SU-DHL-6 (cell line): ENCODE data around the gene MAP2K5.

Experiments
- H2AFZ ChIP-seq: fragments of 200-600 bp; sonication (generic); 2 replicates; pipeline ENCODE4 v1.6.1; 2014; ENCODE audit warnings: low read depth, mild to moderate bottlenecking, moderate library complexity, mixed read lengths, antibody characterized with exemption, low read length; ENCODE audit not compliant: severe bottlenecking
- H3F3A ChIP-seq: fragments of 200-600 bp; shearing (Covaris generic); 2 replicates; pipeline ENCODE4 v1.6.0; 2016; ENCODE audit warnings: antibody characterized with exemption, mild to moderate bottlenecking; ENCODE audit not compliant: insufficient read depth
- H3K27ac ChIP-seq: fragments of 200-600 bp; sonication (generic); 2 replicates; pipeline ENCODE4 v1.5.1; 2016; ENCODE audit warnings: low read depth, mild to moderate bottlenecking, low read length, moderate library complexity, mixed read lengths
- H3K27me3 ChIP-seq: fragments of 200-600 bp; sonication (generic), shearing (Covaris generic); 2 replicates; pipeline ENCODE4 v1.6.0; 2014; ENCODE audit warnings: mild to moderate bottlenecking, low read length
- H3K36me3 ChIP-seq: fragments of 200-600 bp; sonication (generic); 2 replicates; pipeline ENCODE4 v1.6.1; 2014; ENCODE audit warnings: mild to moderate bottlenecking, low read length, mixed read lengths
- H3K4me2 ChIP-seq: fragments of 300-600, 200-600 bp; shearing (Covaris generic), sonication (generic); 2 replicates; pipeline ENCODE4 v1.6.0; 2014; ENCODE audit warnings: low read length, low read depth, mild to moderate bottlenecking; ENCODE audit not compliant: poor library complexity, severe bottlenecking
- H3K4me3 ChIP-seq: fragments of 200-600 bp; sonication (generic); 2 replicates; pipeline ENCODE4 v1.5.1; 2014; ENCODE audit warnings: antibody characterized with exemption, low read length, mild to moderate bottlenecking, mixed read lengths; ENCODE audit not compliant: insufficient read depth, poor library complexity, severe bottlenecking
- H3K79me2 ChIP-seq: fragments of 200-600 bp; sonication (generic); 2 replicates; pipeline ENCODE4 v1.6.1; 2014; ENCODE audit warnings: mild to moderate bottlenecking, low read length, moderate library complexity; ENCODE audit not compliant: insufficient read depth
- H3K9ac ChIP-seq: fragments of 200-600 bp; sonication (generic); 2 replicates; pipeline ENCODE4 v1.7.0; 2014; ENCODE audit warnings: mild to moderate bottlenecking, low read length
- H3K9me2 ChIP-seq: fragments of 200-600 bp; sonication (generic); replicated peaks from 2 replicates; pipeline ENCODE4 v1.6.1; 2014; ENCODE audit warnings: low read length; ENCODE audit not compliant: insufficient read depth
- H3K9me3 ChIP-seq: fragments of 200-600 bp; sonication (generic); 2 replicates; pipeline ENCODE4 v1.6.1; 2014; ENCODE audit warnings: low read length, mixed read lengths; ENCODE audit not compliant: insufficient read depth
- H4K20me1 ChIP-seq: fragments of 200-600 bp; sonication (generic); 2 replicates; pipeline ENCODE4 v1.6.1; 2014; ENCODE audit warnings: low read depth, mild to moderate bottlenecking, antibody characterized with exemption, low read length, moderate library complexity, mixed read lengths
- EZH2phosphoT487 ChIP-seq: fragments of 200-600 bp; sonication (generic), shearing (Covaris generic); conservative IDR thresholded peaks from 2 replicates; pipeline ENCODE4 v1.6.1; 2018; ENCODE audit warnings: mild to moderate bottlenecking, antibody characterized with exemption, low read length, moderate library complexity, mixed read lengths
- TF ChIP-seq, protein P1 (sequence below): fragments of 200-600 bp; sonication (generic); IDR thresholded peaks from one replicate; pipeline ENCODE4 v1.5.1; 2017; ENCODE audit warnings: antibody characterized with exemption, mild to moderate bottlenecking, low read length, moderate library complexity; ENCODE audit not compliant: insufficient read depth, poor library complexity, severe bottlenecking

MAP2K5 gene

DNA sequence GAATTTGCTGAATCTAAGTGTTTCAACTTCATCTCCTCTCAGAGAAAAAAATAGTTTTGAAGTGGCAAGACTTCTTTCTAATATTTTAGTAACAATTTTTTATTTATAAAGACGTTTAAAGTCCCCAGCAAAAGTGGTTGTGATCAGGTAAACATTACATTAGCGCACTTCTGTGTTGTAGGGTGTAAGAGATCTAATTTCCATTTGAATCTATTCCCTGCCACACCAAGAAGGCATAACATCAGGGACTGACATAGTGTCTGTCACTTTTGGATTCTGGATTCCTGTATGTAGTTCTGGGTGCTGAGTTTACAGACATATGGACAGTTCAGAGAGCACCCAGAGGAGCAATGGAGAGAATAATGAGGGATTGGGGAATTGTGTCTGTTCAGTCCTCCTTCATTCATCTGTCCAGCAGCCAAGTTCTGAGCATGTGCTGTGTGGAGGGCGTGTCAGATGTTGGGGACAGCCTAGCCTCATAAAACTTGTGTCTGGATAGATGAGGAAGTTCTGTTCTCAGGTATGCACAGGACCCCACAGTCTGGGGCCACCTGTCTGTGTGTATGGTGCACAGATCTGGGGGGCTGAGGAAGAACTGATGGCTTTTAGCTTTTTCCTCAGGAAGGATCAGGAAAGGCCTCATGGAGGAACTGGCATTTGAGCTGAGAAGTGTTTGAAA is 65.6 kb downstream of the MAP2K5 start:
- Histone ChIP-seq H3K9ac (no peak overlapping the region), H4K20me1 (no peaks in the 10 kb centered on the region), H2AFZ (no peak overlapping the region), H3K9me3 (no peaks in the 10 kb centered on the region), H3K4me2 (no peak overlapping the region), H3K27me3 (no peaks in the 10 kb centered on the region), H3K79me2 (no peaks in the 10 kb centered on the region), H3F3A (no peaks in the 10 kb centered on the region), H3K9me2 (no peaks in the 10 kb centered on the region), H3K36me3 (no peaks in the 10 kb centered on the region), H3K4me3 (no peak overlapping the region), H3K27ac (no peak overlapping the region)
- TF ChIP-seq, protein P1, sequence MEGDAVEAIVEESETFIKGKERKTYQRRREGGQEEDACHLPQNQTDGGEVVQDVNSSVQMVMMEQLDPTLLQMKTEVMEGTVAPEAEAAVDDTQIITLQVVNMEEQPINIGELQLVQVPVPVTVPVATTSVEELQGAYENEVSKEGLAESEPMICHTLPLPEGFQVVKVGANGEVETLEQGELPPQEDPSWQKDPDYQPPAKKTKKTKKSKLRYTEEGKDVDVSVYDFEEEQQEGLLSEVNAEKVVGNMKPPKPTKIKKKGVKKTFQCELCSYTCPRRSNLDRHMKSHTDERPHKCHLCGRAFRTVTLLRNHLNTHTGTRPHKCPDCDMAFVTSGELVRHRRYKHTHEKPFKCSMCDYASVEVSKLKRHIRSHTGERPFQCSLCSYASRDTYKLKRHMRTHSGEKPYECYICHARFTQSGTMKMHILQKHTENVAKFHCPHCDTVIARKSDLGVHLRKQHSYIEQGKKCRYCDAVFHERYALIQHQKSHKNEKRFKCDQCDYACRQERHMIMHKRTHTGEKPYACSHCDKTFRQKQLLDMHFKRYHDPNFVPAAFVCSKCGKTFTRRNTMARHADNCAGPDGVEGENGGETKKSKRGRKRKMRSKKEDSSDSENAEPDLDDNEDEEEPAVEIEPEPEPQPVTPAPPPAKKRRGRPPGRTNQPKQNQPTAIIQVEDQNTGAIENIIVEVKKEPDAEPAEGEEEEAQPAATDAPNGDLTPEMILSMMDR = no peak
- TF ChIP-seq EZH2phosphoT487 = no peak

DNA sequence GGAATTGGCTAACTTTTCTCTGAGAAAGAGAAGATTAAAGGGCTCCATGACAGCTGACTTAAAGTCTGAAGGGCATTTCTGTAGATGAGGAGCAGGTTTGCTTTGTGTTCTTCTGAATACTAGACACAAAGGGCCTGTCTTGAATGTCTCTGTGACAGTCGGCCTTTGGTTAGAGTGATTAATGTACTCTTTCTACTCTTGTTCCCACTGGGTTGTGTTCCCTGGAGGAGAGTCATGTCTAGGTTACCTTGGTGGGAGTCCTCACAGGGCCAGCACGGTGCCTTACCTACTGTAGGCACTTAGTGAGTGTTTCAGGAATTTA is 66.1 kb downstream of the MAP2K5 start:
- Histone ChIP-seq H3K4me2 (no peak overlapping the region), H3F3A (no peaks in the 10 kb centered on the region), H3K9me2 (no peaks in the 10 kb centered on the region), H3K79me2 (no peaks in the 10 kb centered on the region), H3K36me3 (no peaks in the 10 kb centered on the region), H3K27me3 (no peaks in the 10 kb centered on the region), H3K9me3 (no peaks in the 10 kb centered on the region), H3K27ac (no peak overlapping the region), H4K20me1 (no peaks in the 10 kb centered on the region), H2AFZ (no peak overlapping the region), H3K9ac (no peak overlapping the region), H3K4me3 (no peak overlapping the region)
- TF ChIP-seq EZH2phosphoT487 = no peak
- TF ChIP-seq, protein P1 = no peak

DNA sequence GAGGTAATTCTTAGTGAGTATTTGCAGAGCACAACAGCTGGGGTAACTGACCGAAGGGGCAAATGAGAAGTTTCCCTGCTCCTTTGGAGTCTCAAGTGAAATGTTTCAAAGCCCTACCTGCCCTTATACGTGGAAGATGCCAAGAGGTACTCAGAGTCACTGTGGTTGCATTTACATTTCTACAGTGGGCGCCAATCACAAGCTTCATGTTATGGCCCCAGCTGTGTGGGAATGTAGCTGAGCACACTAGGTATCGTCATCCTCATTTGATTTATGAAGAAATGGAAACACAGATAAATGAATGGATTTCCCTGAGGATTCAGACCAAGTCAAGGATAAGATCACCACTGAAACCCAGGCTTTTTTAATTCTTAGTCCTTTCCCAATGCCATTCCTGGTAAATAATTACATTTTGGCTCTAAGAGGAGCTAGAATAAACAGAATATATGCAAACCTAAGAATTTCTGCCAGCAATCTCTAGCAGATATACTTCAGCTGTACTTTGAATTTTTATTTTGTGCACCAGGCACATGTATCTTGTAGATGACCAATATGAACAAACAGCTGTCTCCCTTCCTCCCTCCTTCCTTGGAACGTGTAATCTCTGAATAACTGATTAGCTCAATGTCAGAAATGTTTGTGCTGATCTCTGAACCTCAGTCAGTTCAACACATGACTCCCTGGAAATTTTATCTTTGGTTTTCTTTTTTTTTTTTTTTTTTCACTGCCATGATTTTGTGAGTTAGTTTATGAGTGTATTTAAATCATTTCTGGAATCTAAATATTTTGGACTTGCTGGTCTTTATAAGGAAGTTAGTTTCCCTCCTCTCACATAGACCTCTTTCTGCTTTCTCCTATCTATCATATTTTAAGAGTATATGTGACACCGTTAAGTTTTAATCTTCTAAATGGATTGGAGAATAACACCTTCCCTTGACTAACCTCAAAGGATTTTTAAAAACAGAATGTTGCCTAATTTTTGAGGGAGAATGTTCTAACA is 69.2 kb downstream of the MAP2K5 start:
- no peaks in the 10 kb centered on the region for H3K36me3 ChIP-seq
- H3F3A ChIP-seq = no peaks in the 10 kb centered on the region
- H4K20me1 ChIP-seq = no peaks in the 10 kb centered on the region
- H3K27ac ChIP-seq = no peak overlapping the region
- no peak overlapping the region for H3K9ac ChIP-seq
- TF ChIP-seq, protein P1 = no peak
- no peak for TF ChIP-seq EZH2phosphoT487
- no peak overlapping the region for H3K4me3 ChIP-seq
- H2AFZ ChIP-seq = no peak overlapping the region
- H3K9me2 ChIP-seq = no peaks in the 10 kb centered on the region
- no peak overlapping the region for H3K4me2 ChIP-seq
- no peaks in the 10 kb centered on the region for H3K27me3 ChIP-seq
- no peaks in the 10 kb centered on the region for H3K79me2 ChIP-seq
- no peaks in the 10 kb centered on the region for H3K9me3 ChIP-seq
